Measurements from ENCODE around the gene MTOR.

The MTOR gene

GRCh38 chr1:11059155-11059967 lies 203.0 kb downstream of the MTOR start:
- DNase-seq = no peak

GRCh38 chr1:11058595-11059154 lies 203.7 kb downstream of the MTOR start:
- no peak for DNase-seq

GRCh38 chr1:11058026-11058425 lies 204.3 kb downstream of the MTOR start:
- DNase-seq = no peak

- DNase-seq = no peak
Observed at GRCh38 chr1:11057477-11057876, 204.9 kb downstream of the MTOR start.
